DND-41 (cell line): Measurements from ENCODE around the gene GIPC3.

ENCODE experiments used
- ATAC-seq: fragments of 200-7000 bp; cut with Tn5 transposase; 3 replicates; pipeline ENCODE4 v1.9.1; 2021; ENCODE audit warnings: low read depth; ENCODE audit not compliant: insufficient read depth
- DNase-seq: peaks from one replicate; pipeline ENCODE4 v3.0.0-alpha.2; 2020
- H2AFZ ChIP-seq: 2 replicates; pipeline ENCODE4 v1.6.0; 2012; ENCODE audit warnings: low read depth, low read length
- H3K27ac ChIP-seq: 2 replicates; pipeline ENCODE4 v1.5.1; 2012; ENCODE audit warnings: low read length, inconsistent platforms
- H3K27me3 ChIP-seq: fragments of 200-600 bp; sonication (generic); 2 replicates; pipeline ENCODE4 v1.6.0; 2012; ENCODE audit warnings: low read length, mild to moderate bottlenecking, inconsistent platforms; ENCODE audit not compliant: insufficient read depth, poor library complexity
- H3K36me3 ChIP-seq: 2 replicates; pipeline ENCODE4 v1.5.1; 2012; ENCODE audit warnings: low read length, inconsistent platforms; ENCODE audit not compliant: insufficient read depth
- H3K4me1 ChIP-seq: 2 replicates; pipeline ENCODE4 v1.5.1; 2012; ENCODE audit warnings: mild to moderate bottlenecking, low read length; ENCODE audit not compliant: insufficient read depth
- H3K4me2 ChIP-seq: 2 replicates; pipeline ENCODE4 v1.6.0; 2012; ENCODE audit warnings: mild to moderate bottlenecking, moderate library complexity, low read length, inconsistent platforms; ENCODE audit not compliant: insufficient read depth
- H3K4me3 ChIP-seq, 2 experiments: fragments of 200-600 bp in 1 of 2; shearing (Covaris generic) in 1 of 2; 2 replicates each; pipeline ENCODE4 v1.5.1; 2012 to 2016; ENCODE audit warnings: inconsistent platforms in 2 of 2, low read length in 2 of 2, mild to moderate bottlenecking in 2 of 2, low read depth in 1 of 2, moderate library complexity in 1 of 2
- H3K79me2 ChIP-seq: 2 replicates; pipeline ENCODE4 v1.6.0; 2012; ENCODE audit warnings: low read length, inconsistent platforms; ENCODE audit not compliant: insufficient read depth
- H3K9ac ChIP-seq: 2 replicates; pipeline ENCODE4 v1.6.0; 2012; ENCODE audit warnings: low read depth, mild to moderate bottlenecking, inconsistent platforms, low read length, moderate library complexity
- H3K9me3 ChIP-seq: 2 replicates; pipeline ENCODE4 v1.5.1; 2012; ENCODE audit warnings: low read length, moderate library complexity, mild to moderate bottlenecking, inconsistent platforms; ENCODE audit not compliant: insufficient read depth, severe bottlenecking
- H4K20me1 ChIP-seq: 2 replicates; pipeline ENCODE4 v1.6.0; 2012; ENCODE audit warnings: low read length; ENCODE audit not compliant: insufficient read depth
- EZH2 ChIP-seq: IDR thresholded peaks from 3 replicates; pipeline ENCODE4 v1.6.1; 2012; ENCODE audit warnings: borderline replicate concordance, low read depth, mild to moderate bottlenecking, moderate library complexity, low read length, inconsistent platforms; ENCODE audit not compliant: severe bottlenecking
- TF ChIP-seq, protein P1 (sequence below): IDR thresholded peaks from 2 replicates; pipeline ENCODE4 v1.5.1; 2012; ENCODE audit warnings: borderline replicate concordance, low read length, moderate library complexity, mild to moderate bottlenecking; ENCODE audit not compliant: poor library complexity, severe bottlenecking; ENCODE audit errors: extremely low read depth

The GIPC3 gene

DNA sequence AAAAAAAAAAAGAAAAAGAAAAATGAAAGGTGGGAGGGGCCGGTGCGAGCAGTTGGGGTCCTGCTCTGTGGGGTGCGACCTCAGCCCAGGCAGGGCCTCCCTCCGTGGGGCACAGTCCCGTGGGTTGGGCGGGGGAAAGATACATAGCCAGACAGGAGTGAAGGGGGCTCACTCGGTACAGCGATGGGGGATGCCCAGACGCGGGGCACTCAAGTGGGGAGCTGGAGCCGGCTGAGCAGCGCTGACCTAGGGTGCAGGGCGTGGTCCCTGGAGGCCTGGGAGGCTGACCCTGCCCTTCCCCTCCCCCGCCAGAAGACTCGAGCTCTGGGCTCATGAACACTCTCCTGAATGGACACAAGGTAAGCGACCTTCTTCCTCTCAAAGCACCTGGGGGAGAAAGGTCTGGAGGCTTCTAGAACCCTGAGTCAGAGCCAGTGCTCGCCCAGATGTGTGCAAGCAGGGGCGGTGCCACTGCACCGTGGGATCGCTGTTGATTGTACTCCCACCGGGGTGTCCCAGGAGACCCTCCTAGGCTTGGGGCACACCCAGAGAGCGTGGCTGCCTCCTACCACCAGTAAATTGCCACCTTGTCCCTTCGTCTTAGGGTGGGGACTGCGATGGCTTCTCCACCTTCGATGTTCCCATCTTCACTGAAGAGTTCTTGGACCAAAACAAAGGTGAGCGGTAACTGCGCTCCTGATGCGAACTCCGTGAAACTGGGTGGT is 9.2 kb upstream of the GIPC3 start:
- Histone ChIP-seq H3K9me3 (no peaks in the 10 kb centered on the region), H3K4me3 (no peak overlapping the region), H3K4me1 (peaks cover 16% of the 10 kb centered on the region), H3K36me3 (peaks cover 27% of the 10 kb centered on the region), H2AFZ (no peak overlapping the region), H3K27ac (no peak overlapping the region), H3K79me2 (peaks cover 9% of the 10 kb centered on the region), H3K4me2 (no peak overlapping the region), H3K9ac (no peak overlapping the region), H3K27me3 (no peaks in the 10 kb centered on the region), H4K20me1 (0 out of 2 replicates have a peak, but pooled peaks cover 5% of the 10 kb centered on the region)
- DNase-seq (no peak), ATAC-seq (no peak)
- TF ChIP-seq EZH2 = no peak
- TF ChIP-seq, protein P1, sequence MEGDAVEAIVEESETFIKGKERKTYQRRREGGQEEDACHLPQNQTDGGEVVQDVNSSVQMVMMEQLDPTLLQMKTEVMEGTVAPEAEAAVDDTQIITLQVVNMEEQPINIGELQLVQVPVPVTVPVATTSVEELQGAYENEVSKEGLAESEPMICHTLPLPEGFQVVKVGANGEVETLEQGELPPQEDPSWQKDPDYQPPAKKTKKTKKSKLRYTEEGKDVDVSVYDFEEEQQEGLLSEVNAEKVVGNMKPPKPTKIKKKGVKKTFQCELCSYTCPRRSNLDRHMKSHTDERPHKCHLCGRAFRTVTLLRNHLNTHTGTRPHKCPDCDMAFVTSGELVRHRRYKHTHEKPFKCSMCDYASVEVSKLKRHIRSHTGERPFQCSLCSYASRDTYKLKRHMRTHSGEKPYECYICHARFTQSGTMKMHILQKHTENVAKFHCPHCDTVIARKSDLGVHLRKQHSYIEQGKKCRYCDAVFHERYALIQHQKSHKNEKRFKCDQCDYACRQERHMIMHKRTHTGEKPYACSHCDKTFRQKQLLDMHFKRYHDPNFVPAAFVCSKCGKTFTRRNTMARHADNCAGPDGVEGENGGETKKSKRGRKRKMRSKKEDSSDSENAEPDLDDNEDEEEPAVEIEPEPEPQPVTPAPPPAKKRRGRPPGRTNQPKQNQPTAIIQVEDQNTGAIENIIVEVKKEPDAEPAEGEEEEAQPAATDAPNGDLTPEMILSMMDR = no peak

DNA sequence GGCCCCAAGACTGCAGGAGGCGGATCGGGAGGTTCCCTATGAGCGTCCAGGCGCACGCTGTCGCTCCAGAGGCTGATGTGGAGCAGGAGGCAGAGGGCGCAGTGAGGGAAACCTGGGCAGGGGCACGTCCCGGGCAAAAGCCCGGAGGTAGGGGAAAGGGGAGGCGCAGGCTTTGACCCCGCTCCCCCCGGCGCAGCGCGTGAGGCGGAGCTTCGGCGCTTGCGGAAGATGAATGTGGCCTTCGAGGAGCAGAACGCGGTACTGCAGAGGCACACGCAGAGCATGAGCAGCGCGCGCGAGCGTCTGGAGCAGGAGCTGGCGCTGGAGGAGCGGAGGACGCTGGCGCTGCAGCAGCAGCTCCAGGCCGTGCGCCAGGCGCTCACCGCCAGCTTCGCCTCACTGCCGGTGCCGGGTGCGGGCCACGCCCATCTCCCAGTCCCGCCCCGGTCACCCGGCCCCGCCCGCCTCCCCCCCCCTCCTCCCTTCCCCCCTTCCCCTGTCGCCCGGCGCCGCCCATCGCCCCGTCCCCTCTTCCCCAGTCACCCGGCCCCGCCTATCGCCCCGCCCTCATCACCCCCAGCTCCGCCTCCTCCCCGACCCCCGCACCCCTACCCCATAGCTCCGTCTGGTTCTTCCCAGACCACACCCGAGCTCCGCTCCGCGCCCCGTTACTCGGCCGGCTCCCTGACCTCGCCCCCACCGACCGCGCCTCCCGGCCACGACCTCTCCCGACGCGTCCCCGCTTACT is 8.4 kb upstream of the GIPC3 start:
- Histone ChIP-seq H3K9ac (no peak overlapping the region), H3K36me3 (peaks cover 27% of the 10 kb centered on the region), H3K27ac (no peak overlapping the region), H3K4me1 (peaks cover 15% of the 10 kb centered on the region), H3K4me2 (no peak overlapping the region), H2AFZ (no peak overlapping the region), H3K27me3 (no peaks in the 10 kb centered on the region), H3K4me3 (no peak overlapping the region), H3K9me3 (no peaks in the 10 kb centered on the region), H4K20me1 (0 out of 2 replicates have a peak, but pooled peaks cover 5% of the 10 kb centered on the region), H3K79me2 (peaks cover 9% of the 10 kb centered on the region)
- ATAC-seq (no peak), DNase-seq (no peak)
- TF ChIP-seq, protein P1 = no peak
- no peak for TF ChIP-seq EZH2

DNA sequence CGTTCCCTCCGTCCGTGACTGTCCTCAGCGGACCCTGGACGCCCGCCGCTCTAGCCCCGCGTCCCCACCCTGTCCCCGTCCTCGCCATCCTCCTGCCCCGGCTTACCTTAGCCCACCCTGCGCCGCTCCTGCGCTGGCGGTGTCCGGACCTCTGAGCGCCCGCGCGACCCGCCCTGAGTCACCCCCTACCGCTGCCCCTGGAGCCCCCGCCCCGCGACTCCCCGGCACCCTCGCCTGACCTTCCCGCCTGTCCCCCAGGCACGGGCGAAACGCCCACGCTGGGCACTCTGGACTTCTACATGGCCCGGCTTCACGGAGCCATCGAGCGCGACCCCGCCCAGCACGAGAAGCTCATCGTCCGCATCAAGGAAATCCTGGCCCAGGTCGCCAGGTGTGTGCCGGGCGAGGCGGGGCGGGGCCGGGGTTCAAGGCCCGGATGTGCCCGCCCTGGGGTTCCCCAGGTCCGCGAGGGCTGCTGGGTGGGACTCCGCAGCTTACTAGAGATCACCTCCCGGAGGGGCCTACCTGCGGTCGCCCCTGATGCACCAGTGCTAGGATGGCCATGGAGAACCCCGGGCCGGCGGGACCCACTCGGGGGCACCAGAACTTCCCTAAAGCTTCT is 7.4 kb upstream of the GIPC3 start:
- Histone ChIP-seq H3K27me3 (no peaks in the 10 kb centered on the region), H3K4me3 (no peak overlapping the region), H3K27ac (no peak overlapping the region), H4K20me1 (0 out of 2 replicates have a peak, but pooled peaks cover 5% of the 10 kb centered on the region), H3K9me3 (no peaks in the 10 kb centered on the region), H3K36me3 (peaks cover 27% of the 10 kb centered on the region), H3K79me2 (peaks cover 9% of the 10 kb centered on the region), H3K4me1 (peaks cover 9% of the 10 kb centered on the region), H3K4me2 (no peak overlapping the region), H2AFZ (no peak overlapping the region), H3K9ac (no peak overlapping the region)
- ATAC-seq = no peak
- no peak for DNase-seq
- TF ChIP-seq, protein P1 = no peak
- no peak for TF ChIP-seq EZH2
